Cardiac muscle cell (in vitro differentiated cells and primary cell): ENCODE results near the gene VAV1. TPM values are rescaled to one million over a fixed set of nuclear protein-coding genes. Genes with fewer than 3 reads are reported as not detected.

Experiments
- DNase-seq, 2 donors: peaks; one replicate each; pipeline versions ENCODE4 v3.0.0 to v3.0.0-alpha.2; 2010 to 2017; ENCODE audit warnings: low read depth in 1 of 2, low spot score in 1 of 2
- H3K27ac ChIP-seq: fragments of 200-600 bp; sonication (generic); 2 replicates; pipeline ENCODE4 v1.5.1; 2016
- H3K27me3 ChIP-seq: fragments of 200-600 bp; sonication (generic); 2 replicates; pipeline ENCODE4 v1.6.0; 2016; ENCODE audit warnings: control low read depth
- H3K36me3 ChIP-seq: fragments of 200-600 bp; sonication (generic); 2 replicates; pipeline ENCODE4 v1.5.1; 2016; ENCODE audit warnings: control low read depth
- H3K4me1 ChIP-seq: fragments of 200-600 bp; sonication (generic); 2 replicates; pipeline ENCODE4 v1.8.1; 2017; ENCODE audit warnings: low read depth, mild to moderate bottlenecking, mixed run types
- H3K4me3 ChIP-seq: fragments of 200-600 bp; sonication (generic); 2 replicates; pipeline ENCODE4 v1.5.1; 2016; ENCODE audit warnings: mild to moderate bottlenecking
- H3K9me3 ChIP-seq: fragments of 200-600 bp; sonication (generic); 2 replicates; pipeline ENCODE4 v1.5.1; 2017; ENCODE audit warnings: low read depth, mild to moderate bottlenecking, control low read depth
- polyA plus RNA-seq: library from polyadenylated mRNA; unstranded; fragments of >200 nt; fragmentation: Nextera tagmentation; extraction: Ambion mirVana; gene quantifications from 2 replicates; pipeline ENCODE4 v1.2.1, GENCODE V29; 2016
- total RNA-seq: library from RNA; depleted of rRNA; stranded (reverse); fragments of >200 nt; gene quantifications from 2 replicates; pipeline ENCODE4 v1.2.3, GENCODE V29; 2016
- TF ChIP-seq, protein P1 (sequence below): IDR thresholded peaks from 2 replicates; pipeline ENCODE4 v1.5.1; 2012; ENCODE audit warnings: low read depth, mild to moderate bottlenecking, low read length

The VAV1 gene
- total and polyA plus RNA-seq, 2 experiments from 2014 or later: not detected

- H3K27ac ChIP-seq: no peak overlapping the region
- TF ChIP-seq, protein P1, sequence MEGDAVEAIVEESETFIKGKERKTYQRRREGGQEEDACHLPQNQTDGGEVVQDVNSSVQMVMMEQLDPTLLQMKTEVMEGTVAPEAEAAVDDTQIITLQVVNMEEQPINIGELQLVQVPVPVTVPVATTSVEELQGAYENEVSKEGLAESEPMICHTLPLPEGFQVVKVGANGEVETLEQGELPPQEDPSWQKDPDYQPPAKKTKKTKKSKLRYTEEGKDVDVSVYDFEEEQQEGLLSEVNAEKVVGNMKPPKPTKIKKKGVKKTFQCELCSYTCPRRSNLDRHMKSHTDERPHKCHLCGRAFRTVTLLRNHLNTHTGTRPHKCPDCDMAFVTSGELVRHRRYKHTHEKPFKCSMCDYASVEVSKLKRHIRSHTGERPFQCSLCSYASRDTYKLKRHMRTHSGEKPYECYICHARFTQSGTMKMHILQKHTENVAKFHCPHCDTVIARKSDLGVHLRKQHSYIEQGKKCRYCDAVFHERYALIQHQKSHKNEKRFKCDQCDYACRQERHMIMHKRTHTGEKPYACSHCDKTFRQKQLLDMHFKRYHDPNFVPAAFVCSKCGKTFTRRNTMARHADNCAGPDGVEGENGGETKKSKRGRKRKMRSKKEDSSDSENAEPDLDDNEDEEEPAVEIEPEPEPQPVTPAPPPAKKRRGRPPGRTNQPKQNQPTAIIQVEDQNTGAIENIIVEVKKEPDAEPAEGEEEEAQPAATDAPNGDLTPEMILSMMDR: no peak
- H3K4me1 ChIP-seq: no peaks in the 10 kb centered on the region
- H3K9me3 ChIP-seq: no peaks in the 10 kb centered on the region
- H3K4me3 ChIP-seq: no peak overlapping the region
- H3K36me3 ChIP-seq: no peaks in the 10 kb centered on the region
- no peaks in the 10 kb centered on the region for H3K27me3 ChIP-seq
- no peak for DNase-seq
Observed at GRCh38 chr19:6848986-6849385, 76.5 kb downstream of the VAV1 start.

DNA sequence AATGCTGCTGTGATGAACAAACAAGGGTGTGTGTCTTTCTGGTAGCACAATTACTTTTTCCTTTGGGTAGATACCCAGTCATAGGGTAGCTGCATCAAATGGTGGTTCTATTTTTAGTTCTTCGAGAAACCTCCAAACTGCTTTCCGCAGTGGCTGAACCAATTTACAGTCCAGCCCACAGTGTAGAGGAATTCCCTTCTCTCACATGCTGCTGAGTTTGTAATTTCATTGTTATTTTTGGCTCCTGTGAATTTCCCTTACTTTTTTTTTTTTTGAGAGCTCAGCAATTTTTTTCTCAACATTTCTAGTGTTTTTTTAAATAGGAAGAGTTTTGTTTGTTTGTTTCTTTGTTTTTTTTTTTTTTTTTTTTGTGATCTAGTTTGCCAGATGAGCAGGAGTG lies 77.4 kb downstream of the VAV1 start:
- H3K27me3 ChIP-seq: no peaks in the 10 kb centered on the region
- no peaks in the 10 kb centered on the region for H3K9me3 ChIP-seq
- H3K27ac ChIP-seq: no peak overlapping the region
- H3K4me3 ChIP-seq: no peak overlapping the region
- H3K4me1 ChIP-seq: no peaks in the 10 kb centered on the region
- H3K36me3 ChIP-seq: no peaks in the 10 kb centered on the region
- DNase-seq: peak in 1 of 2 donors; percentile 57
- TF ChIP-seq, protein P1: no peak

- Histone ChIP-seq H3K4me3 (no peak overlapping the region), H3K27me3 (no peaks in the 10 kb centered on the region), H3K9me3 (no peaks in the 10 kb centered on the region), H3K27ac (no peak overlapping the region), H3K4me1 (no peaks in the 10 kb centered on the region), H3K36me3 (no peaks in the 10 kb centered on the region)
- TF ChIP-seq, protein P1: no peak
- no peak for DNase-seq
Observed at GRCh38 chr19:6851359-6851758, 78.9 kb downstream of the VAV1 start.

DNA sequence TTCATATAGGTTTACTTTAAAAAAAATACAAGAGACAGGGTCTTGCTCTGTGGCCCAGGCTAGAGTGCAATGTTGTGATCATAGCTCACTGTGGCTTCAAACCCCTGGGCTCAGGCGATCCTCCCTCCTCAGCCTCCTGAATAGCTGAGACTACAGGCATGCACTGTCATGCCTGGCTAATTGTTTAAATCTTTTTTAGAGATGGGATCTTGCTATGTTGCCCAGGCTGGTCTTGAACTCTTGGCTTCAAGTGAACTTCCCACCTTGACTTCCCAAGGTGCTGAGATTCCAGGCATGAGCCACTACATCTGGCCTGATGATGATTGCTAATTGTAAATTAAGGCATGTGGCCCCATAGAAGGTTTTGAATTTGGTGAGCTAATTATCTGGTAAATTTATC lies 79.5 kb downstream of the VAV1 start:
- TF ChIP-seq, protein P1: no peak
- Histone ChIP-seq H3K9me3 (no peaks in the 10 kb centered on the region), H3K27me3 (no peaks in the 10 kb centered on the region), H3K27ac (no peak overlapping the region), H3K4me3 (no peak overlapping the region), H3K36me3 (no peaks in the 10 kb centered on the region), H3K4me1 (no peaks in the 10 kb centered on the region)
- DNase-seq: no peak

- no peak for DNase-seq
- TF ChIP-seq, protein P1: no peak
- Histone ChIP-seq H3K27ac (no peak overlapping the region), H3K36me3 (no peaks in the 10 kb centered on the region), H3K4me1 (no peaks in the 10 kb centered on the region), H3K4me3 (no peak overlapping the region), H3K27me3 (no peaks in the 10 kb centered on the region), H3K9me3 (no peaks in the 10 kb centered on the region)
Observed at GRCh38 chr19:6853868-6854267, 81.4 kb downstream of the VAV1 start.

- Histone ChIP-seq H3K4me1 (no peaks in the 10 kb centered on the region), H3K9me3 (no peaks in the 10 kb centered on the region), H3K27me3 (no peaks in the 10 kb centered on the region), H3K27ac (no peak overlapping the region), H3K4me3 (no peak overlapping the region), H3K36me3 (no peaks in the 10 kb centered on the region)
- no peak for DNase-seq
- TF ChIP-seq, protein P1: no peak
Observed at GRCh38 chr19:6854758-6855157, 82.2 kb downstream of the VAV1 start.
